ENCODE measurements around the gene CCSAP. TPM values are rescaled to one million over a fixed set of nuclear protein-coding genes. Genes with fewer than 3 reads are reported as not detected.
"Not testable (repeated sequence)": the region's sequence is repeated elsewhere in the genome, so short reads cannot be mapped to it uniquely, and the experiment has no call there.

CCSAP gene
- total RNA-seq, 2 donors from 2014 or later = 7.9 to 8.2 TPM

- peaks cover 0 to 5% of the 10 kb centered on the region in 2 donors for H3K36me3 Mint-ChIP-seq (ENCODE audit: insufficient read depth in 2 of 2)
- ATAC-seq (replicated peaks in 1 of 2) (no peak), DNase-seq (no peak)
- peaks cover 6% of the 10 kb centered on the region for H3K4me1 Mint-ChIP-seq (ENCODE audit: low read depth)
- no peak overlapping the region for H3K4me3 Mint-ChIP-seq
- no peak overlapping the region for H3K27ac Mint-ChIP-seq
- no peaks in the 10 kb centered on the region for H3K27me3 Mint-ChIP-seq (ENCODE audit: low read depth)
- H3K9me3 Mint-ChIP-seq = no peaks in the 10 kb centered on the region
These were observed 37.5 kb downstream of the CCSAP start for GRCh38 chr1:229305392-229305791.

GRCh38 chr1:229303855-229304254, 39.0 kb downstream of the CCSAP start:
- Mint-ChIP-seq H3K4me1 (ENCODE audit: low read depth) (peaks cover 6% of the 10 kb centered on the region), H3K9me3 (no peaks in the 10 kb centered on the region), H3K27ac (no peak overlapping the region), H3K27me3 (ENCODE audit: low read depth) (no peaks in the 10 kb centered on the region), H3K36me3 (ENCODE audit: insufficient read depth in 2 of 2) (peaks cover 4 to 12% of the 10 kb centered on the region in 2 donors), H3K4me3 (no peak overlapping the region)
- DNase-seq (no peak), ATAC-seq (replicated peaks in 1 of 2) (no peak)

- Mint-ChIP-seq H3K9me3 (no peaks in the 10 kb centered on the region), H3K4me3 (no peak overlapping the region), H3K27me3 (ENCODE audit: low read depth) (no peaks in the 10 kb centered on the region), H3K27ac (no peak overlapping the region), H3K4me1 (ENCODE audit: low read depth) (peaks cover 6% of the 10 kb centered on the region), H3K36me3 (ENCODE audit: insufficient read depth in 2 of 2) (peaks cover 4 to 9% of the 10 kb centered on the region in 2 donors)
- DNase-seq (no peak), ATAC-seq (replicated peaks in 1 of 2) (no peak)
These were observed 40.1 kb downstream of the CCSAP start for GRCh38 chr1:229302740-229303139.

GRCh38 chr1:229300099-229300757, 42.6 kb downstream of the CCSAP start:
- peak overlapping the region; percentile 28 for H3K27ac Mint-ChIP-seq
- DNase-seq = no peak
- ATAC-seq (replicated peaks in 1 of 2) = peak in 1 of 2 donors; percentile 55
- H3K27me3 Mint-ChIP-seq (ENCODE audit: low read depth) = no peaks in the 10 kb centered on the region
- peaks cover 6% of the 10 kb centered on the region for H3K4me1 Mint-ChIP-seq (ENCODE audit: low read depth)
- peaks cover 4 to 9% of the 10 kb centered on the region in 2 donors for H3K36me3 Mint-ChIP-seq (ENCODE audit: insufficient read depth in 2 of 2)
- H3K4me3 Mint-ChIP-seq = no peak overlapping the region
- H3K9me3 Mint-ChIP-seq = no peaks in the 10 kb centered on the region

GRCh38 chr1:229298887-229299503, 43.9 kb downstream of the CCSAP start:
- DNase-seq (no peak), ATAC-seq (replicated peaks in 1 of 2) (no peak)
- Mint-ChIP-seq H3K4me1 (ENCODE audit: low read depth) (peaks cover 6% of the 10 kb centered on the region), H3K36me3 (ENCODE audit: insufficient read depth in 2 of 2) (peaks cover 4 to 9% of the 10 kb centered on the region in 2 donors), H3K27me3 (ENCODE audit: low read depth) (no peaks in the 10 kb centered on the region), H3K9me3 (no peaks in the 10 kb centered on the region), H3K4me3 (no peak overlapping the region), H3K27ac (no peak overlapping the region)

- Mint-ChIP-seq H3K36me3 (ENCODE audit: insufficient read depth in 2 of 2) (peaks cover 4 to 9% of the 10 kb centered on the region in 2 donors), H3K27me3 (ENCODE audit: low read depth) (no peaks in the 10 kb centered on the region), H3K27ac (no peak overlapping the region), H3K9me3 (no peaks in the 10 kb centered on the region), H3K4me3 (no peak overlapping the region), H3K4me1 (ENCODE audit: low read depth) (peaks cover 5% of the 10 kb centered on the region)
- DNase-seq = no peak
- no peak for ATAC-seq (replicated peaks in 1 of 2)
These were observed 44.4 kb downstream of the CCSAP start for GRCh38 chr1:229298420-229298819.

- H3K27ac Mint-ChIP-seq = no peak overlapping the region
- H3K27me3 Mint-ChIP-seq (ENCODE audit: low read depth) = no peaks in the 10 kb centered on the region
- H3K4me3 Mint-ChIP-seq = no peak overlapping the region
- H3K4me1 Mint-ChIP-seq (ENCODE audit: low read depth) = no peaks in the 10 kb centered on the region
- H3K9me3 Mint-ChIP-seq = no peaks in the 10 kb centered on the region
- ATAC-seq (replicated peaks in 1 of 2) (no peak), DNase-seq (no peak)
- H3K36me3 Mint-ChIP-seq (ENCODE audit: insufficient read depth in 2 of 2) = peaks cover 4 to 9% of the 10 kb centered on the region in 2 donors
These were observed 45.1 kb downstream of the CCSAP start for GRCh38 chr1:229297746-229298145.

- no peaks in the 10 kb centered on the region for H3K9me3 Mint-ChIP-seq
- H3K27ac Mint-ChIP-seq = no peak overlapping the region
- peaks cover 4 to 10% of the 10 kb centered on the region in 2 donors for H3K36me3 Mint-ChIP-seq (ENCODE audit: insufficient read depth in 2 of 2)
- H3K27me3 Mint-ChIP-seq (ENCODE audit: low read depth) = no peaks in the 10 kb centered on the region
- DNase-seq (no peak), ATAC-seq (replicated peaks in 1 of 2) (no peak)
- no peak overlapping the region for H3K4me3 Mint-ChIP-seq
- H3K4me1 Mint-ChIP-seq (ENCODE audit: low read depth) = no peaks in the 10 kb centered on the region
These were observed 46.3 kb downstream of the CCSAP start for GRCh38 chr1:229296541-229296941.

GRCh38 chr1:229295745-229296144, 47.1 kb downstream of the CCSAP start:
- no peak for ATAC-seq (replicated peaks in 1 of 2)
- H3K27ac Mint-ChIP-seq = no peak overlapping the region
- H3K9me3 Mint-ChIP-seq = peaks cover 0 to 4% of the 10 kb centered on the region in 2 donors
- H3K4me1 Mint-ChIP-seq (ENCODE audit: low read depth) = no peaks in the 10 kb centered on the region
- H3K27me3 Mint-ChIP-seq (ENCODE audit: low read depth) = no peaks in the 10 kb centered on the region
- H3K36me3 Mint-ChIP-seq (ENCODE audit: insufficient read depth in 2 of 2) = peaks cover 8 to 17% of the 10 kb centered on the region in 2 donors
- H3K4me3 Mint-ChIP-seq = no peak overlapping the region
- no peak for DNase-seq

GRCh38 chr1:229293528-229294204, 49.2 kb downstream of the CCSAP start:
- Mint-ChIP-seq H3K9me3 (peaks cover 0 to 4% of the 10 kb centered on the region in 2 donors), H3K27ac (no peak overlapping the region), H3K36me3 (ENCODE audit: insufficient read depth in 2 of 2) (peaks cover 5 to 11% of the 10 kb centered on the region in 2 donors), H3K4me1 (ENCODE audit: low read depth) (no peaks in the 10 kb centered on the region), H3K27me3 (ENCODE audit: low read depth) (no peaks in the 10 kb centered on the region), H3K4me3 (no peak overlapping the region)
- DNase-seq (no peak), ATAC-seq (replicated peaks in 1 of 2) (no peak)

- H3K27me3 Mint-ChIP-seq (ENCODE audit: low read depth); ATAC-seq (replicated peaks in 1 of 2); H3K4me3 Mint-ChIP-seq; H3K9me3 Mint-ChIP-seq; H3K27ac Mint-ChIP-seq; DNase-seq; H3K4me1 Mint-ChIP-seq (ENCODE audit: low read depth): not testable (repeated sequence)
- peaks cover 5 to 11% of the 10 kb centered on the region in 2 donors for H3K36me3 Mint-ChIP-seq (ENCODE audit: insufficient read depth in 2 of 2)
These were observed 51.2 kb downstream of the CCSAP start for GRCh38 chr1:229291686-229292085.

GRCh38 chr1:229288516-229288915, 54.3 kb downstream of the CCSAP start:
- DNase-seq = no peak
- H3K4me1 Mint-ChIP-seq (ENCODE audit: low read depth) = peaks cover 23% of the 10 kb centered on the region
- H3K36me3 Mint-ChIP-seq (ENCODE audit: insufficient read depth in 2 of 2) = peaks cover 5 to 11% of the 10 kb centered on the region in 2 donors

GRCh38 chr1:229287267-229287666, 55.6 kb downstream of the CCSAP start:
- ATAC-seq (replicated peaks in 1 of 2) = no peak
- no peak for DNase-seq
- Mint-ChIP-seq H3K4me1 (ENCODE audit: low read depth) (peaks cover 33% of the 10 kb centered on the region), H3K27ac (no peak overlapping the region), H3K9me3 (peaks cover 0 to 4% of the 10 kb centered on the region in 2 donors), H3K4me3 (no peak overlapping the region), H3K27me3 (ENCODE audit: low read depth) (no peaks in the 10 kb centered on the region), H3K36me3 (ENCODE audit: insufficient read depth in 2 of 2) (peaks cover 9 to 17% of the 10 kb centered on the region in 2 donors)

More at GRCh38 chr1:229288516-229288915, 54.3 kb downstream of the CCSAP start:
- Mint-ChIP-seq H3K27ac (no peak overlapping the region), H3K4me3 (no peak overlapping the region), H3K27me3 (ENCODE audit: low read depth) (no peaks in the 10 kb centered on the region), H3K9me3 (peaks cover 0 to 4% of the 10 kb centered on the region in 2 donors)
- ATAC-seq (replicated peaks in 1 of 2) = no peak

All from activated T-cell treated with anti-CD3 and anti-CD28 coated beads, Interleukin-2, amount 50 U/mL, for 72 hours (primary cell).